Prostate gland (tissue), 2 donors: ENCODE measurements around the gene SLIT3. TPM values are rescaled to one million over a fixed set of nuclear protein-coding genes. Genes with fewer than 3 reads are reported as not detected.

Experiments
- DNase-seq: peaks from one replicate; pipeline ENCODE4 v3.0.0-alpha.2; 2019; ENCODE audit warnings: low spot score
- H3K27ac ChIP-seq, 2 donors: fragments of 200-600 bp; sonication (generic); 2 replicates each; pipeline ENCODE4 v1.5.1; 2017 to 2019
- H3K27me3 ChIP-seq: fragments of 200-600 bp; sonication (generic); replicated peaks from 2 replicates; pipeline ENCODE4 v1.5.1; 2019; ENCODE audit not compliant: insufficient read depth
- H3K36me3 ChIP-seq, 2 donors: fragments of 200-600 bp; sonication (generic); 1 replicate in 1 of 2; 2 replicates in 1 of 2; pipeline versions ENCODE4 v1.5.1 to v1.8.1; 2017 to 2019
- H3K4me1 ChIP-seq: fragments of 200-600 bp; sonication (generic); replicated peaks from 2 replicates; pipeline ENCODE4 v1.5.1; 2019
- H3K4me3 ChIP-seq, 2 donors: fragments of 200-600 bp; sonication (generic); 2 replicates each; pipeline ENCODE4 v1.5.1; 2017 to 2019
- H3K9me3 ChIP-seq: fragments of 200-600 bp; sonication (generic); 2 replicates; pipeline ENCODE4 v1.5.1; 2017
- CTCF ChIP-seq, 4 experiments: fragments of 200-600 bp in 2 of 4; fragments of 450-650 bp in 2 of 4; sonication (generic) in 2 of 4; IDR thresholded peaks; 1 replicate in 3 of 4; 2 replicates in 1 of 4; pipeline ENCODE4 v1.5.1; 2016 to 2019; ENCODE audit warnings: antibody characterized with exemption in 4 of 4, mild to moderate bottlenecking in 2 of 4, moderate library complexity in 2 of 4
- POLR2A ChIP-seq: fragments of 450-650 bp; IDR thresholded peaks from one replicate; pipeline ENCODE4 v1.6.1; 2016; ENCODE audit warnings: antibody characterized with exemption, mild to moderate bottlenecking
- POLR2AphosphoS5 ChIP-seq: sonication (generic); formaldehyde crosslinking; IDR thresholded peaks from one replicate; pipeline ENCODE4 v1.6.1; 2017; ENCODE audit warnings: antibody characterized with exemption
- WGBS: methylation state at CpG from one replicate; pipeline ENCODE4 v1.1.5; 2018; 5-methylcytosine and 5-hydroxymethylcytosine counted together
- intact Hi-C: fragments of 100-400 bp; cut with DNase I; formaldehyde crosslinking; loops from one replicate; pipeline ENCODE4 v1.14.2; 2022
- total RNA-seq, 2 donors: library from RNA; depleted of rRNA; stranded (reverse); fragments of >200 nt; gene quantifications; one replicate each; pipeline ENCODE4 v1.1.0, GENCODE V29; 2016

SLIT3 gene
- total RNA-seq, 2 donors from 2014 or later, result 8.3 TPM

GRCh38 chr5:168850683-168851082, 450.3 kb downstream of the SLIT3 start:
- Histone ChIP-seq H3K36me3 (no peaks in the 10 kb centered on the region), H3K4me1 (no peaks in the 10 kb centered on the region), H3K9me3 (no peaks in the 10 kb centered on the region), H3K27me3 (no peaks in the 10 kb centered on the region), H3K27ac (no peak overlapping the region), H3K4me3 (no peak overlapping the region)
- DNase-seq, result no peak
- WGBS, result 79% methylated on average over 5 of the region's 5 CpGs
- intact Hi-C loops, result no loop called here
- no peak for TF ChIP-seq POLR2A
- no peak for TF ChIP-seq POLR2AphosphoS5
- TF ChIP-seq CTCF (IDR thresholded peaks at IDR 0.05), result no peak

GRCh38 chr5:168848569-168848968, 452.4 kb downstream of the SLIT3 start:
- Histone ChIP-seq H3K9me3 (no peaks in the 10 kb centered on the region), H3K4me3 (no peak overlapping the region), H3K36me3 (no peaks in the 10 kb centered on the region), H3K27ac (no peak overlapping the region), H3K27me3 (no peaks in the 10 kb centered on the region), H3K4me1 (no peaks in the 10 kb centered on the region)
- no peak for DNase-seq
- 56% methylated on average over 8 of the region's 8 CpGs for WGBS
- intact Hi-C loops, result no loop called here
- TF ChIP-seq POLR2AphosphoS5 (no peak), CTCF (IDR thresholded peaks at IDR 0.05) (no peak), POLR2A (no peak)

GRCh38 chr5:168847511-168848073, 453.3 kb downstream of the SLIT3 start:
- DNase-seq, result no peak
- no peak overlapping the region for H3K4me3 ChIP-seq
- 75% methylated on average over 10 of the region's 10 CpGs for WGBS
- no peaks in the 10 kb centered on the region for H3K36me3 ChIP-seq
- no peaks in the 10 kb centered on the region for H3K9me3 ChIP-seq
- intact Hi-C loops, result no loop called here
- H3K27ac ChIP-seq, result no peak overlapping the region
- no peaks in the 10 kb centered on the region for H3K4me1 ChIP-seq
- TF ChIP-seq POLR2A (no peak), POLR2AphosphoS5 (no peak), CTCF (IDR thresholded peaks at IDR 0.05) (no peak)
- H3K27me3 ChIP-seq, result no peaks in the 10 kb centered on the region

- DNase-seq, result no peak
- Histone ChIP-seq H3K27ac (no peak overlapping the region), H3K4me1 (no peaks in the 10 kb centered on the region), H3K27me3 (no peaks in the 10 kb centered on the region), H3K9me3 (no peaks in the 10 kb centered on the region), H3K36me3 (no peaks in the 10 kb centered on the region), H3K4me3 (no peak overlapping the region)
- intact Hi-C loops, result no loop called here
- WGBS, result 82% methylated on average over 8 of the region's 8 CpGs
- TF ChIP-seq CTCF (IDR thresholded peaks at IDR 0.05) (no peak), POLR2A (no peak), POLR2AphosphoS5 (no peak)
Measured at GRCh38 chr5:168844922-168845296, 456.0 kb downstream of the SLIT3 start.
